HEK293T (cell line): ENCODE results near the gene AARS2.
"Not testable (repeated sequence)": the region's sequence is repeated elsewhere in the genome, so short reads cannot be mapped to it uniquely, and the experiment has no call there.

Experiments
- CTCF ChIA-PET: fragments of 350-600 bp; formaldehyde crosslinking; extraction: SDS; loops from one replicate; lab custom pipeline; 2021; ENCODE audit warnings: antibody characterized with exemption, inconsistent platforms; lab: Yijun Ruan, JAX
- POLR2A ChIA-PET: fragments of 350-600 bp; formaldehyde crosslinking; extraction: SDS; loops from one replicate; lab custom pipeline; 2020; ENCODE audit warnings: antibody characterized with exemption, inconsistent platforms; lab: Yijun Ruan, JAX
- DNase-seq: peaks from one replicate; pipeline ENCODE4 v3.0.0; 2012; ENCODE audit warnings: mixed read lengths; ENCODE audit errors: extremely low spot score
- ARNT ChIP-seq: fragments of 450-650 bp; IDR thresholded peaks from 2 replicates; pipeline ENCODE4 v1.6.1; 2017; ENCODE audit warnings: mild to moderate bottlenecking
- BHLHE40 ChIP-seq: fragments of 450-650 bp; IDR thresholded peaks from 2 replicates; pipeline ENCODE4 v1.6.1; 2016; ENCODE audit warnings: mild to moderate bottlenecking, moderate library complexity, borderline replicate concordance
- CTBP1 ChIP-seq: fragments of 450-650 bp; IDR thresholded peaks from 2 replicates; pipeline ENCODE4 v1.6.1; 2016; ENCODE audit warnings: borderline replicate concordance
- ELF4 ChIP-seq: fragments of 450-650 bp; IDR thresholded peaks from 2 replicates; pipeline ENCODE4 v1.6.1; 2017; ENCODE audit warnings: antibody characterized with exemption
- FOXA1 ChIP-seq: fragments of 450-650 bp; IDR thresholded peaks from 2 replicates; pipeline ENCODE4 v1.6.1; 2016; ENCODE audit warnings: mild to moderate bottlenecking
- FOXK2 ChIP-seq: fragments of 450-650 bp; IDR thresholded peaks from 2 replicates; pipeline ENCODE4 v1.6.1; 2016; ENCODE audit warnings: mild to moderate bottlenecking
- FOXM1 ChIP-seq: fragments of 450-650 bp; IDR thresholded peaks from 2 replicates; pipeline ENCODE4 v1.6.1; 2017; ENCODE audit warnings: mild to moderate bottlenecking, borderline replicate concordance
- HDGF ChIP-seq: fragments of 450-650 bp; IDR thresholded peaks from 2 replicates; pipeline ENCODE4 v1.6.1; 2017; ENCODE audit warnings: antibody characterized with exemption, borderline replicate concordance
- L3MBTL2 ChIP-seq: fragments of 450-650 bp; conservative IDR thresholded peaks from 2 replicates; pipeline ENCODE4 v1.6.1; 2016; ENCODE audit warnings: mild to moderate bottlenecking
- LEF1 ChIP-seq: fragments of 450-650 bp; IDR thresholded peaks from 2 replicates; pipeline ENCODE4 v1.6.1; 2017; ENCODE audit warnings: mild to moderate bottlenecking, borderline replicate concordance
- NFRKB ChIP-seq: fragments of 450-650 bp; IDR thresholded peaks from 2 replicates; pipeline ENCODE4 v1.6.1; 2016; ENCODE audit warnings: mild to moderate bottlenecking, moderate library complexity
- SP1 ChIP-seq: fragments of 450-650 bp; IDR thresholded peaks from 2 replicates; pipeline ENCODE4 v1.6.1; 2017
- SUZ12 ChIP-seq: fragments of 450-650 bp; IDR thresholded peaks from 2 replicates; pipeline ENCODE4 v1.6.1; 2016; ENCODE audit warnings: mild to moderate bottlenecking
- TARDBP ChIP-seq: fragments of 450-650 bp; IDR thresholded peaks from 2 replicates; pipeline ENCODE4 v1.6.1; 2016
- ZNF384 ChIP-seq: fragments of 450-650 bp; IDR thresholded peaks from 2 replicates; pipeline ENCODE4 v1.6.1; 2016
- TF ChIP-seq, protein P1 (sequence below): fragments of 450-650 bp; IDR thresholded peaks from 2 replicates; pipeline ENCODE4 v1.6.1; 2016

The AARS2 gene

DNA sequence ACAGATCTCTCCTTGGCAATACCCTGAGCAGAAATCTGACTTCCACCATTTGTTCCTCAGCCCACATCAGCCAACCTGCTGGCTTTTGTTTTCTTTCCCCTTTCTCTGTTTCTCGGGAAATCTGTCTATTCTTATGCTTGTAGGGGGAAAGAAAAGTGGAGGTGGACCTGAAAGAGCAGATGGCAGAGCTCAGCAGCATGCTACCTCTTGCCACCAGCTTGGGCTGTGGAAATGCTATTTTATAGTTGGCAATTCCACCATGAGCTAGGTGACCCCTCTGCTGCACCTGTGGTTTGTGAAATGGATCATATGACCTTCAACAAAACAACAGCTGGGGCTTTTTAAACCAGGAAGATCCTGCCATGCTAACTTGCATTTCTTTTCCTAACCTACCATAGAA, 22.5 kb upstream of the AARS2 start:
- ChIA-PET POLR2A (interaction anchor here (0.9 to 1.0 kb wide), 3 partner anchors 52 to 89 kb away, joined by 3 to 4 read pairs (median 4); partner anchors contain the start of genes CDC5L, HSP90AB1 and SLC35B2), CTCF (interaction anchor here (0.6 to 5.7 kb wide), 3 partner anchors 31 to 211 kb away, joined by 3 to 46 read pairs (median 4); no protein-coding TSS in a partner anchor)
- no peak for DNase-seq
- no peak for TF ChIP-seq TARDBP
- no peak for TF ChIP-seq SUZ12
- TF ChIP-seq ARNT: no peak
- TF ChIP-seq FOXM1: no peak
- no peak for TF ChIP-seq BHLHE40
- TF ChIP-seq SP1: no peak
- no peak for TF ChIP-seq HDGF
- TF ChIP-seq CTBP1: no peak
- TF ChIP-seq ZNF384: no peak
- no peak for TF ChIP-seq NFRKB
- TF ChIP-seq ELF4: no peak
- no peak for TF ChIP-seq LEF1
- TF ChIP-seq FOXA1: no peak

DNA sequence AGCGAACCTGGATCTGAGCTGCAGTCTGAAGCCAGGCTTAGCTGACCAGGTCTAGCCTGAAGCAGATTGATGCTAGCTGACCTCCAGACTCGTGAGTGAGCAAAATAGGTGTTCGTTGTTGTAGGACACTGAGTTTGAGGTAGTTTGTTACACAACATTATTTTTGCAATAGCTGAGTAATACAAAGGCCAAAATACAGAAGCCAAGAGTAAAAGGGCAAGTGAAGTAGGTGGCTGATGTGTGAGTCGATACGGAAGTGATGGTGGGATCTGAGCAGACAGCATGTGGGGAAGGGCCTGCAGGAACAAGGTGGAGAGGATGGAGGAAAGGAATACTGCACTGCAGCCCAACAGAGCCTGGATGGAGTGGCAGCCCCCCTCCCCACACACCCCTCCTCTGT, 20.8 kb upstream of the AARS2 start:
- no peak for DNase-seq
- ChIA-PET CTCF (no interaction called here), POLR2A (interaction anchor here (1.3 kb wide), 1 partner anchor 87 kb away, joined by 3 read pairs; the partner anchor contains the start of gene HSP90AB1)
- no peak for TF ChIP-seq L3MBTL2
- TF ChIP-seq FOXM1: no peak
- no peak for TF ChIP-seq FOXK2
- TF ChIP-seq TARDBP: no peak

DNA sequence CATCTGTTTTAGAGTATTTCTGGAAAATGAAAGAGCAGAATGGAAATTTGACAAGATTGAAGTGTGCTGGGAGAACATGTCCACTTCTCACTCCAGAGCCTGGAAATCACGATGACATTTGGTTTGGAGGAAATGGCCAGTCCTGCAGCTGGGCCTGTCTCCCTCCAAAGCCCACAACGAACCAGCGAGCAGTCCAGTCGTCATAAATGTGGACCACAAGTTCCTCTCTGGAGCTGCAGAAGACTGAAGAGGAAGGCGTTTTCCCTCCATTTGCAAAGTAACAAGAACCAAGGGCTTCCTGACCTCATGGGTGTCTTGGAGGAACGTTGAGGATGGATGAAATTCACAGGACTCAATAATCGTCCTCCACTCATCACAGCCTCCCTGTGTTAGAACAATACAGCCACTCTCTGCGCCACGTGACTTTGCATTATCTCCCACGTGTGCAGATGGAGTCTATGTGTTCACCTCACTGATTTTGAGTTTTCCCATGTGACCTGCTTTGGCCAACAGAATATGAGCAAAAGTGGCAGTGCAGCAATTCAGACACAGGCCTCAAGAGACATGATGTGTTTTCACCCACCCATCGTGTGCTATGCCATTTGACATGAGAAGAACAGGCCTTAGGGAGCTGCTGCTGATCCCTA, 20.2 kb upstream of the AARS2 start:
- TF ChIP-seq TARDBP (no peak), L3MBTL2 (no peak), LEF1 (no peak), FOXA1 (no peak), SP1 (no peak), ARNT (no peak), CTBP1 (no peak), BHLHE40 (no peak), ZNF384 (no peak), FOXM1 (no peak), SUZ12 (no peak), FOXK2 (no peak), HDGF (no peak), NFRKB (no peak), ELF4 (no peak)
- TF ChIP-seq, protein P1, sequence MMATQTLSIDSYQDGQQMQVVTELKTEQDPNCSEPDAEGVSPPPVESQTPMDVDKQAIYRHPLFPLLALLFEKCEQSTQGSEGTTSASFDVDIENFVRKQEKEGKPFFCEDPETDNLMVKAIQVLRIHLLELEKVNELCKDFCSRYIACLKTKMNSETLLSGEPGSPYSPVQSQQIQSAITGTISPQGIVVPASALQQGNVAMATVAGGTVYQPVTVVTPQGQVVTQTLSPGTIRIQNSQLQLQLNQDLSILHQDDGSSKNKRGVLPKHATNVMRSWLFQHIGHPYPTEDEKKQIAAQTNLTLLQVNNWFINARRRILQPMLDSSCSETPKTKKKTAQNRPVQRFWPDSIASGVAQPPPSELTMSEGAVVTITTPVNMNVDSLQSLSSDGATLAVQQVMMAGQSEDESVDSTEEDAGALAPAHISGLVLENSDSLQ: no peak
- POLR2A ChIA-PET: interaction anchor here (1.3 kb wide), 1 partner anchor 86 kb away, joined by 3 read pairs; the partner anchor contains the start of gene HSP90AB1
- no peak for DNase-seq
- CTCF ChIA-PET: interaction anchor here (0.7 to 1.1 kb wide), 4 partner anchors 9 to 19 kb away, joined by 3 to 5 read pairs (median 4); partner anchors contain the start of gene SPATS1

DNA sequence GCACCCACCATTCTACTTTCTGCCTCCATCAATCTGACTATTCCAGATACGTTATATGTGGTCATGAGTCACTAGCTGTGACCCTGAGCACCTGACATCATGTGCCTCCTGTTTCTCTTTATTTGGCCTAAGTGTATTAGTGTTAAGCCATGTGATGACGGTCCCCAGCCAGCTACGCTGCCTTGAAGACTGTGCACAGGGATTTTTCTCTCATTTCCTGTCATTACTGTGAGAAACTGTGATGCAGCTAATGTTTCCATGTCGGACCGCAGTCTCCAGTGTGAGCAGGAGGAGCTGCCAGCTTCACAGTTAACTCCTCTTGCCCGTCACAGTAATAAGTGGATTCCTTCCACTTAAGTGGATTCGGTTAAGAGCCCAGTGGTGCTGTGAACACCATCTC, 19.4 kb upstream of the AARS2 start:
- DNase-seq: no peak
- CTCF ChIA-PET: interaction anchor here (0.7 to 1.7 kb wide), 5 partner anchors 10 to 268 kb away, joined by 3 to 5 read pairs (median 3); partner anchors contain the start of genes AARS2 and SPATS1
- TF ChIP-seq FOXK2 (no peak), L3MBTL2 (no peak), ZNF384 (no peak), FOXA1 (no peak), CTBP1 (no peak), SUZ12 (no peak), ARNT (no peak), HDGF (no peak), NFRKB (no peak), ELF4 (no peak), TARDBP (no peak), BHLHE40 (no peak), LEF1 (no peak), SP1 (no peak)
- TF ChIP-seq, protein P1: no peak
- POLR2A ChIA-PET: interaction anchor here (0.9 kb wide), 1 partner anchor 20 kb away, joined by 4 read pairs; the partner anchor contains the start of gene AARS2

DNA sequence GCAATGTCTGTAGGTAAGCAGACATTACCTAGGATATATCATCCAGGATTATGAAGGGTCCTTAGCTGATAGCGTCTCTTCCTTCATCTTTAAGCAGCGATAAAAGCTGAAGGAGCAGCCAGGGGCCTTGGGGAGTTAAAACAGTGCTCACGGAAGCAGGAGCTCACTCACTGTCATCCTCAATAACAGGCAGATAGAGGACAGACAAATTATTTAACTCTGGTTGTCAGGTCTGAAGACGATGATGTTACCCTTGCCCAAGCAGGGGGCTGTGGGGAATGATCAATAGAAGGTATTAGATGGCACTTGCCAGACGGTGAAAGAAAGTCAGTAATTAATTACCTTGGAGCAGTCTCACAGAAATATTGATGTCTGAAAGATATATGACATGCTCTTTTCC, 16.7 kb upstream of the AARS2 start:
- CTCF ChIA-PET: interaction anchor here (0.8 kb wide), 1 partner anchor 9 kb away, joined by 4 read pairs; no protein-coding TSS in a partner anchor
- no peak for DNase-seq
- TF ChIP-seq FOXA1 (no peak), BHLHE40 (no peak), ARNT (no peak), FOXK2 (no peak), SUZ12 (no peak), NFRKB (no peak), FOXM1 (no peak), LEF1 (no peak), ELF4 (no peak), HDGF (no peak), CTBP1 (no peak), SP1 (no peak), ZNF384 (no peak), L3MBTL2 (no peak), TARDBP (no peak)
- TF ChIP-seq, protein P1: no peak
- POLR2A ChIA-PET: interaction anchor here (0.8 to 0.9 kb wide), 2 partner anchors 57 to 73 kb away, joined by 3 read pairs; partner anchors contain the start of gene CDC5L

DNA sequence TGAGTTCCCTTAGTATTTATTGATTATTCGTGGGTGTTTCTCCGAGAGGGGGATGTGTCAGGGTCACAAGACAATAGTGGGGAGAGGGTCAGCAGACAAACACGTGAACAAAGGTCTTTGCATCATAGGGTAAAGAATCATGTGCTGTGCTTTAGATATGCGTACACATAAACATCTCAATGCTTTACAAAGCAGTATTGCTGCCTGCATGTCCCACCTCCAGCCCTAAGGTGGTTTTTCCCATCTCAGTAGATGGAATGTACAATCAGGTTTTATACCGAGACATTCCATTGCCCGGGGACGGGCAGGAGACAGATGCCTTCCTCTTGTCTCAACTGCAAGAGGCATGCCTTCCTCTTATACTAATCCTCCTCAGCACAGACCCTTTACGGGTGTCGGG, 15.1 kb upstream of the AARS2 start:
- DNase-seq, CTCF ChIA-PET, POLR2A ChIA-PET: not testable (repeated sequence)
